Brain pericyte (primary cell): Measurements from ENCODE around the gene SECISBP2.
"Not testable (repeated sequence)": the region's sequence is repeated elsewhere in the genome, so short reads cannot be mapped to it uniquely, and the experiment has no call there.

ENCODE experiments used
- DNase-seq: peaks from one replicate; pipeline ENCODE4 v3.0.0-alpha.2; 2012; ENCODE audit warnings: low read depth, low spot score

SECISBP2 gene

GRCh38 chr9:89309608-89310474 lies 8.5 kb upstream of the SECISBP2 start:
- DNase-seq: no peak

GRCh38 chr9:89310475-89311345 lies 7.6 kb upstream of the SECISBP2 start, which contains the start of gene CKS2:
CKS2 (plus strand) TSS chr9:89311195; CDS start chr9:89311293, 98 bp downstream.
- DNase-seq: peak; percentile 100

GRCh38 chr9:89311346-89312221 lies 6.7 kb upstream of the SECISBP2 start:
- no peak for DNase-seq

GRCh38 chr9:89312222-89312571 lies 6.1 kb upstream of the SECISBP2 start:
- DNase-seq: no peak

- DNase-seq: no peak
These were observed 4.5 kb upstream of the SECISBP2 start for GRCh38 chr9:89313842-89314241.

GRCh38 chr9:89314955-89315354 lies 3.3 kb upstream of the SECISBP2 start:
- no peak for DNase-seq

GRCh38 chr9:89315482-89315881 lies 2.8 kb upstream of the SECISBP2 start:
- DNase-seq: no peak

- no peak for DNase-seq
These were observed 1.0 kb upstream of the SECISBP2 start for GRCh38 chr9:89317282-89317681.

- DNase-seq: no peak
These were observed 960 bp downstream of the SECISBP2 start for GRCh38 chr9:89319015-89319905.

GRCh38 chr9:89323390-89323789 lies 5.1 kb downstream of the SECISBP2 start:
- DNase-seq: no peak

GRCh38 chr9:89325733-89326132 lies 7.4 kb downstream of the SECISBP2 start:
- DNase-seq: no peak

GRCh38 chr9:89328064-89328463 lies 9.8 kb downstream of the SECISBP2 start:
- no peak for DNase-seq

GRCh38 chr9:89329917-89330316 lies 11.6 kb downstream of the SECISBP2 start:
- no peak for DNase-seq

GRCh38 chr9:89330513-89330912 lies 12.2 kb downstream of the SECISBP2 start:
- DNase-seq: no peak

- no peak for DNase-seq
These were observed 21.5 kb downstream of the SECISBP2 start for GRCh38 chr9:89339807-89340206.

GRCh38 chr9:89340332-89340731 lies 22.0 kb downstream of the SECISBP2 start:
- DNase-seq: no peak

GRCh38 chr9:89342213-89342612 lies 23.9 kb downstream of the SECISBP2 start:
- DNase-seq: no peak

- DNase-seq: no peak
These were observed 24.6 kb downstream of the SECISBP2 start for GRCh38 chr9:89342948-89343347.

GRCh38 chr9:89343812-89344211 lies 25.5 kb downstream of the SECISBP2 start:
- not testable (repeated sequence) for DNase-seq

- no peak for DNase-seq
These were observed 27.2 kb downstream of the SECISBP2 start for GRCh38 chr9:89345476-89345875.

GRCh38 chr9:89346696-89347095 lies 28.4 kb downstream of the SECISBP2 start:
- no peak for DNase-seq
